IPS DF 4.7 (cell line): ENCODE data around the gene CCRL2.

ENCODE experiments used
- DNase-seq: peaks from one replicate; pipeline ENCODE4 v3.0.0-alpha.2; 2013; ENCODE audit warnings: low spot score; ENCODE audit errors: extremely low read depth

CCRL2 gene, protein sequence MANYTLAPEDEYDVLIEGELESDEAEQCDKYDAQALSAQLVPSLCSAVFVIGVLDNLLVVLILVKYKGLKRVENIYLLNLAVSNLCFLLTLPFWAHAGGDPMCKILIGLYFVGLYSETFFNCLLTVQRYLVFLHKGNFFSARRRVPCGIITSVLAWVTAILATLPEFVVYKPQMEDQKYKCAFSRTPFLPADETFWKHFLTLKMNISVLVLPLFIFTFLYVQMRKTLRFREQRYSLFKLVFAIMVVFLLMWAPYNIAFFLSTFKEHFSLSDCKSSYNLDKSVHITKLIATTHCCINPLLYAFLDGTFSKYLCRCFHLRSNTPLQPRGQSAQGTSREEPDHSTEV

DNA sequence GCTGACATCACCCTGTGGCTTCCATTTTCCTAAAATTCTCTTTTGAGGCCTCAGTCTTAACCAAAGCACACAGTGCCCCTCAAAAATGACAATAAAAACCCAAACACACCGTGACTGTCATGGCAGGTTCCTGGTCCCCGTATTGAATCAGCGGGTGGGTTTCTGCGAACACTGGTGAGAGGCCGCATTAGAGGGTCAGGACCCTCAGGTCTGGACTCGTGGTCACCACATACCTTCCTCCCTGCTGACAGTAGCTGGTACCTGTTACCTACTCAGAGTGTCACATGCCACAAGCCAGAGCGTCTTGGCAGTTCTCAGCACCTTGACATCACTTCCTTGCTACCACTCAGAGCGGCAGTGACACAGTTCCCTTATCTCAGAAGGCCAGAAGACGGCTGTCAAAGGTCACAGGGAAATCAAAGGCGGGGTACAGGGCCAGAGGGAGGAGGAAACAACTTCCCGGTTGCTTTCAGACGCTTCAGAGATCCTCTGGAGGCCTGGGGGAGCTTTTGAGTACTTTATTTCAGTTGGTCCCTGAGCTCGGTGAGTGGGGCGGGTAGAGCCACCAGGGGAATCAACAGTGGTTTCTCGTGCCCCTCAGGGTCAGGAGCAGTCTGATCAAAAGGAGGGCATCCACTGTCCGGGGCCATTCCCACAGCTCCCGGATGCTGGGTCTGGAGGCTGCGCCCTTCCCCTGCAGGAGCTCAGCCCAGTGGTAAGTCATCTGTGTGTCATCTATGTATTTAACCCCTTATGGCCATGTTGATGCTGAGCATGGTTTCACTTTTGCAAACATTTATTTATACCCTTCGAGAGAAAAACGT, at the start of gene CCRL2, which contains the start of gene CCR5AS:
Gene CCRL2, plus strand, starts transcription at position 472 of the 824 bp plus-strand sequence. CDS start 821 bp downstream, outside the sequence.
Gene CCR5AS, minus strand, starts transcription at position 279 of the 824 bp plus-strand sequence.
- DNase-seq = no peak

DNA sequence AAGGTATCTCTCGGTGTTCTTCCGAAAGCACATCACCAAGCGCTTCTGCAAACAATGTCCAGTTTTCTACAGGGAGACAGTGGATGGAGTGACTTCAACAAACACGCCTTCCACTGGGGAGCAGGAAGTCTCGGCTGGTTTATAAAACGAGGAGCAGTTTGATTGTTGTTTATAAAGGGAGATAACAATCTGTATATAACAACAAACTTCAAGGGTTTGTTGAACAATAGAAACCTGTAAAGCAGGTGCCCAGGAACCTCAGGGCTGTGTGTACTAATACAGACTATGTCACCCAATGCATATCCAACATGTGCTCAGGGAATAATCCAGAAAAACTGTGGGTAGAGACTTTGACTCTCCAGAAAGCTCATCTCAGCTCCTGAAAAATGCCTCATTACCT, 48.6 kb upstream of the CCRL2 start:
- DNase-seq = no peak

DNA sequence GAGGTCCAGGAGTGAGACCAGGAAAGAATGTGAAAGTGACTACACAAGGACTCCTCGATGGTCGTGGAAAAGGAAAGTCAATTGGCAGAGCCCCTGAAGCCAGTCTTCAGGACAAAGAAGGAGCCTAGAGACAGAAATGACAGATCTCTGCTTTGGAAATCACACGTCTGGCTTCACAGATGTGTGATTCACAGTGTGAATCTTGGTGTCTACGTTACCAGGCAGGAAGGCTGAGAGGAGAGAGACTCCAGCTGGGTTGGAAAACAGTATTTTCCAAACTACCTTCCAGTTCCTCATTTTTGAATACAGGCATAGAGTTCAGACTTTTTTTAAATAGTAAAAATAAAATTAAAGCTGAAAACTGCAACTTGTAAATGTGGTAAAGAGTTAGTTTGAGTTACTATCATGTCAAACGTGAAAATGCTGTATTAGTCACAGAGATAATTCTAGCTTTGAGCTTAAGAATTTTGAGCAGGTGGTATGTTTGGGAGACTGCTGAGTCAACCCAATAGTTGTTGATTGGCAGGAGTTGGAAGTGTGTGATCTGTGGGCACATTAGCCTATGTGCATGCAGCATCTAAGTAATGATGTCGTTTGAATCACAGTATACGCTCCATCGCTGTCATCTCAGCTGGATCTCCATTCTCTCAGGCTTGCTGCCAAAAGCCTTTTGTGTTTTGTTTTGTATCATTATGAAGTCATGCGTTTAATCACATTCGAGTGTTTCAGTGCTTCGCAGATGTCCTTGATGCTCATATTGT, 47.1 kb upstream of the CCRL2 start:
- no peak for DNase-seq

DNA sequence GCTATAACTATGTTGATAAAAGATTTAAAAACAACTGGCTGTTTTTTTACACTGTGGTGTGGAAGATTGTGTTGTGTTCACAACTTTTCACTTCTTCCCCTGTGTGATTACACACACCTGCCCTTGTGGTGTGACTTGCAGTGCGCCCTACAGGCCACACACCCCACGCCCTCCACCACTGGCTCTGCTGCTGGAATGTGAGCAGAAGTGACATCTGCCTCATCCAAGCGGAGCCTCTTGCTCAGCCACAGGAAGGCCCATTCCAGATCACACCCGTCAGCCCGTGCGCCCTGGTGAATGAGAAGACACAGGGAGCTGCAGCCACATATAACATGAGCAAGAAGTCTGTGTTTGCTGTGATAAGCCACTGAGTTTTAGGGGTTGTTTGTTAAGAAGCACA, 46.2 kb upstream of the CCRL2 start:
- DNase-seq = no peak

DNA sequence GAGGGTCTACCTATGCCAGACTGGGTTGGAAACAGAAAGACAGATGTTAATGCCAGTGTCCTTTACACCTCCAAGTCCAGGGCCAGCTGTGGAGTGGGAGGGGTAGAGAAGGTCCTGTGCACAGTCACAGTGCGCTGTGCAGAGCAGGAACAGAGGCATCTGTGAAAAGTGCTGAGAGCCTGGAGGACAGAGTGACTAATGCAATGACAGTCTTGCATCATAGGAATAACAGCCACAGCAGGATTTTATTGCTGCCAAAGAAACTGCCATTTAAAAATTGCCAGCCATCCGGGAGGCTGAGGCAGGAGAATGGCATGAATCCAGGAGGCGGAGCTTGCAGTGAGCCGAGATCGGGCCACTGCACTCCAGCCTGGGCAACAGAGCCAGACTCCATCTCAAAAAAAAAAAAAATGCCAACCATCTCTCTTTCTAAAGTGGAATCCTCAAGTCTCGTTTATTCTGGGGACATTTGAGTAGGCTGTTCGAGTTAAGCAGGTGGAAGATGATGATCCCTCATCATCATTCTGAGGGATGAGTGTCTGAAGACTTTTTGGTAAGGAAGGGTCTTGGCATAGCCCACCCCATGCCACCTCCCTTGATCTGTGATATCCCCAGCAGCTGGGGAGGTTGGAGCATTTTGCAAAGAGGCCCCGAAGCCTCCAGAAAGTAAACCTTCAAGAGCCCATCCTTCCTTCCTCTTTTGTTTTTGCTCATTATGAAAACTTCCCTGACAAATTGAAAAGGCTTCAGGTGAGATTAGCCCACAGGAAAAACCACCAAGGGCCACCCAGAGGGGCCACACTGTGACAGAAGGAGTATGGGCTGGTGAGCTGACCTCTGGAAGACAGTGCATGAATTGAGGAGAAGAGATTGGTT, 45.4 kb upstream of the CCRL2 start:
- DNase-seq = no peak

DNA sequence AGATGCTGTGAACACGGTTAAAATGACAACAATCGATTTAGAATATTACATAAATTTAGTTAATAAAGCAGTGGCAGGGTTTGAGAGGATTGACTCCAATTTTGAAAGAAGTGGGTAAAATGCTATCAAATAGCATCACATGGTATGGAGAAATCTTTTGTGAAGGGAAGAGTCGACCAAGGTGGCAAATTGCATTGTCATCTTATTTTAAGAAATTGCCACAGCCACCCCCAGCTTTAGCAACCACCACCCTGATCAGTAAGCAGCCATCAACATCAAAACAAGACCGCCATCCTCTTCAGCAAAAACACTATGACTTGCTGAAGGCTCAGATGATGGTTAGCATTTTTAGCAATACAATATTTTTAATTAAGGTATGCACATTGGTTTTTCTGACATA, 42.0 kb upstream of the CCRL2 start:
- DNase-seq = no peak

DNA sequence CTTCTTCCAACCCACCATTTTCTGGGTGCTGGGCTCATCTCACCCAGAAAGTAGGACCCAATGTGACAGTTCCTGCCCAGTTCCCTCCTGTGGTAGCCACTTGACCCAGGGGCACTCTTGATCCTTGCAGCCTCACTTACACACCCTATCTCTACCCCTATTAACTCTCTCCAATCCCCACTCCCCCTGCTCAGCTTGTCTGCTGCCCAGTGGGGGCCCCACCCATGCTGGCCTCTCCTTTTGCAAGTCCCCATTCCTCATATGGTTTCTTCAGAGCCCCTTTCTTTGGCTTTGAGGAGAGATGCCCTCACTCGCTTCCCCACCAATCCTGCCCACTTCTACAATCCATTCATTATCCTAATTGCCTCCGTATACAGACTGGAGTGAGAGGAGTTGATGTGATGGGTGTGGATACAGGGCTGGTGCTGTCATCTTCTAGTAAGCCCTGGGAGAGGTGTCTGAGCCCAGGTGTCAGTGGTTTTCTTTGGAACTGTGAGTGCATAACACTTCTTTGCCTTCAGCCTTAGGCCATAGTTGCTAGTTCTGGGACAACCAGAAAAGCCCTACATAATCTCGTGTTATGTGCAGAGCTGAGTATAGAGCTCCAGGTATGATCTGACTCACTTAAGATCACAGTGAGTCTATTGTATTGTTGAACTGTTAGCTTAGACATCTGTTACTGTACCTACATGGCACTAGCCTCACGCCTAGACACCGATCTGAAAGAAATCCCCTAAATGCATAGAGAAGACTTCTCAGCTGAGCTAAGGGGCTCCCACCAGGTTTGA, 41.1 kb upstream of the CCRL2 start:
- no peak for DNase-seq

DNA sequence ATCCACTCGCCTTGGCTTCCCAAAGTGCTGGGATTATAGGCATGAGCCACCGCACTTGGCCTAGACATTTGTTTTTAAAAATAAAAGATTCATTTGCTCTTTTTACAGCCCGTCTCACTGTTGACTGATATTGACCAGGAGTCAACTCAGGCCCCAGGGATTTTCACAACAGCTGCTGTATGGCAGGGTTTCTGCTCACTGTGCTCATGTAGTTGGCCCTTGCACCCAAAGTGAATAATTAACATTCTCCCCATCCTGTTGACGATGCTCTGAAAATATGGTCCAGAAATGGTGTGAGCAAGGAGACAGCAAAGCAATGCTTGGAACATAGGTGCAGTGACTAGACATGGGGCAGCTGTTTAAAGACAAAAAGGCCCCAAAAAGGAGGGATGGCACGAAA, 39.2 kb upstream of the CCRL2 start:
- DNase-seq = no peak

DNA sequence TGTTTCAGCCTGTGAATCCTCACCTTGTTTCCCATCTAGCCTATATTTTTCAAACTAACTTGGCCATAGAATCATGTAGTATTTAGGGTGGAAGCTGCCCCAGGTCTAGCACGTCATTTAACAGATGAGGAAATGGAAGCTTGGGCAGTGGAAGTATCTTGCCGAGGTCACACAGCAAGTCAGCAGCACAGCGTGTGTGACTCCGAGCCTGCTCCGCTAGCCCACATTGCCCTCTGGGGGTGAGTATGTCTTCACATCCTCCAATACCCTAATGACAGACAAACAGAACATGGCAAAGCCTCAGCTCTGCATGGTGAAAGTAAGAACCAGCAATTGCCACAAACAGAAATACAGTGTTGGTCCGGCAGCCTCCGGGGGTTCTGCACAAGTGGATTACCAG, 38.5 kb upstream of the CCRL2 start:
- DNase-seq = peak; percentile 36

DNA sequence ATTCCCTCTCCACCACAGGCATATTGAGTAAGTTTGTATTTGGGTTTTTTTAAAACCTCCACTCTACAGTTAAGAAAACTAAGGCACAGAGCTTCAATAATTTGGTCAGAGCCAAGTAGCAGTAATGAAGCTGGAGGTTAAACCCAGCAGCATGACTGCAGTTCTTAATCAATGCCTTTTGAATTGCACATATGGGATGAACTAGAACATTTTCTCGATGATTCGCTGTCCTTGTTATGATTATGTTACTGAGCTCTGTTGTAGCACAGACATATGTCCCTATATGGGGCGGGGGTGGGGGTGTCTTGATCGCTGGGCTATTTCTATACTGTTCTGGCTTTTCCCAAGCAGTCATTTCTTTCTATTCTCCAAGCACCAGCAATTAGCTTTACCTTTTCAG, 37.9 kb upstream of the CCRL2 start:
- no peak for DNase-seq

DNA sequence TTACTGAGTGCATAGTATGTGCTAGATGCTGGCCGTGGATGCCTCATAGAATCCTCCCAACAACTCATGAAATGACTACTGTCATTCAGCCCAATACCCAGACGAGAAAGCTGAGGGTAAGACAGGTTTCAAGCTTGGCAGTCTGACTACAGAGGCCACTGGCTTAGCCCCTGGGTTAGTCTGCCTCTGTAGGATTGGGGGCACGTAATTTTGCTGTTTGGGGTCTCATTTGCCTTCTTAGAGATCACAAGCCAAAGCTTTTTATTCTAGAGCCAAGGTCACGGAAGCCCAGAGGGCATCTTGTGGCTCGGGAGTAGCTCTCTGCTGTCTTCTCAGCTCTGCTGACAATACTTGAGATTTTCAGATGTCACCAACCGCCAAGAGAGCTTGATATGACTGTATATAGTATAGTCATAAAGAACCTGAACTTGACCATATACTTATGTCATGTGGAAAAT, 37.4 kb upstream of the CCRL2 start:
- no peak for DNase-seq

DNA sequence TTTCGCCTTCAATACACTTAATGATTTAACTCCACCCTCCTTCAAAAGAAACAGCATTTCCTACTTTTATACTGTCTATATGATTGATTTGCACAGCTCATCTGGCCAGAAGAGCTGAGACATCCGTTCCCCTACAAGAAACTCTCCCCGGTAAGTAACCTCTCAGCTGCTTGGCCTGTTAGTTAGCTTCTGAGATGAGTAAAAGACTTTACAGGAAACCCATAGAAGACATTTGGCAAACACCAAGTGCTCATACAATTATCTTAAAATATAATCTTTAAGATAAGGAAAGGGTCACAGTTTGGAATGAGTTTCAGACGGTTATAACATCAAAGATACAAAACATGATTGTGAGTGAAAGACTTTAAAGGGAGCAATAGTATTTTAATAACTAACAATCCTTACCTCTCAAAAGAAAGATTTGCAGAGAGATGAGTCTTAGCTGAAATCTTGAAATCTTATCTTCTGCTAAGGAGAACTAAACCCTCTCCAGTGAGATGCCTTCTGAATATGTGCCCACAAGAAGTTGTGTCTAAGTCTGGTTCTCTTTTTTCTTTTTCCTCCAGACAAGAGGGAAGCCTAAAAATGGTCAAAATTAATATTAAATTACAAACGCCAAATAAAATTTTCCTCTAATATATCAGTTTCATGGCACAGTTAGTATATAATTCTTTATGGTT, 36.1 kb upstream of the CCRL2 start, which contains the start of gene CCR5:
Gene CCR5, plus strand, starts transcription at position 108 of the 680 bp plus-strand sequence. CDS start 1,957 bp downstream, outside the sequence.
- no peak for DNase-seq

DNA sequence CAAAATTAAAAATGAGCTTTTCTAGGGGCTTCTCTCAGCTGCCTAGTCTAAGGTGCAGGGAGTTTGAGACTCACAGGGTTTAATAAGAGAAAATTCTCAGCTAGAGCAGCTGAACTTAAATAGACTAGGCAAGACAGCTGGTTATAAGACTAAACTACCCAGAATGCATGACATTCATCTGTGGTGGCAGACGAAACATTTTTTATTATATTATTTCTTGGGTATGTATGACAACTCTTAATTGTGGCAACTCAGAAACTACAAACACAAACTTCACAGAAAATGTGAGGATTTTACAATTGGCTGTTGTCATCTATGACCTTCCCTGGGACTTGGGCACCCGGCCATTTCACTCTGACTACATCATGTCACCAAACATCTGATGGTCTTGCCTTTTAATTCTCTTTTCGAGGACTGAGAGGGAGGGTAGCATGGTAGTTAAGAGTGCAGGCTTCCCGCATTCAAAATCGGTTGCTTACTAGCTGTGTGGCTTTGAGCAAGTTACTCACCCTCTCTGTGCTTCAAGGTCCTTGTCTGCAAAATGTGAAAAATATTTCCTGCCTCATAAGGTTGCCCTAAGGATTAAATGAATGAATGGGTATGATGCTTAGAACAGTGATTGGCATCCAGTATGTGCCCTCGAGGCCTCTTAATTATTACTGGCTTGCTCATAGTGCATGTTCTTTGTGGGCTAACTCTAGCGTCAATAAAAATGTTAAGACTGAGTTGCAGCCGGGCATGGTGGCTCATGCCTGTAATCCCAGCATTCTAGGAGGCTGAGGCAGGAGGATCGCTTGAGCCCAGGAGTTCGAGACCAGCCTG, 35.3 kb upstream of the CCRL2 start:
- DNase-seq = no peak

DNA sequence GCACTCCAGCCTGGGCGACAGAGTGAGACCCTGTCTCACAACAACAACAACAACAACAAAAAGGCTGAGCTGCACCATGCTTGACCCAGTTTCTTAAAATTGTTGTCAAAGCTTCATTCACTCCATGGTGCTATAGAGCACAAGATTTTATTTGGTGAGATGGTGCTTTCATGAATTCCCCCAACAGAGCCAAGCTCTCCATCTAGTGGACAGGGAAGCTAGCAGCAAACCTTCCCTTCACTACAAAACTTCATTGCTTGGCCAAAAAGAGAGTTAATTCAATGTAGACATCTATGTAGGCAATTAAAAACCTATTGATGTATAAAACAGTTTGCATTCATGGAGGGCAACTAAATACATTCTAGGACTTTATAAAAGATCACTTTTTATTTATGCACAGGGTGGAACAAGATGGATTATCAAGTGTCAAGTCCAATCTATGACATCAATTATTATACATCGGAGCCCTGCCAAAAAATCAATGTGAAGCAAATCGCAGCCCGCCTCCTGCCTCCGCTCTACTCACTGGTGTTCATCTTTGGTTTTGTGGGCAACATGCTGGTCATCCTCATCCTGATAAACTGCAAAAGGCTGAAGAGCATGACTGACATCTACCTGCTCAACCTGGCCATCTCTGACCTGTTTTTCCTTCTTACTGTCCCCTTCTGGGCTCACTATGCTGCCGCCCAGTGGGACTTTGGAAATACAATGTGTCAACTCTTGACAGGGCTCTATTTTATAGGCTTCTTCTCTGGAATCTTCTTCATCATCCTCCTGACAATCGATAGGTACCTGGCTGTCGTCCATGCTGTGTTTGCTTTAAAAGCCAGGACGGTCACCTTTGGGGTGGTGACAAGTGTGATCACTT, 34.3 kb upstream of the CCRL2 start:
- no peak for DNase-seq

DNA sequence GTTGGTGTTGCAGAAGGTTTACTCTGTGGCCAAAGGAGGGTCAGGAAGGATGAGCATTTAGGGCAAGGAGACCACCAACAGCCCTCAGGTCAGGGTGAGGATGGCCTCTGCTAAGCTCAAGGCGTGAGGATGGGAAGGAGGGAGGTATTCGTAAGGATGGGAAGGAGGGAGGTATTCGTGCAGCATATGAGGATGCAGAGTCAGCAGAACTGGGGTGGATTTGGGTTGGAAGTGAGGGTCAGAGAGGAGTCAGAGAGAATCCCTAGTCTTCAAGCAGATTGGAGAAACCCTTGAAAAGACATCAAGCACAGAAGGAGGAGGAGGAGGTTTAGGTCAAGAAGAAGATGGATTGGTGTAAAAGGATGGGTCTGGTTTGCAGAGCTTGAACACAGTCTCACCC, 32.3 kb upstream of the CCRL2 start:
- no peak for DNase-seq

DNA sequence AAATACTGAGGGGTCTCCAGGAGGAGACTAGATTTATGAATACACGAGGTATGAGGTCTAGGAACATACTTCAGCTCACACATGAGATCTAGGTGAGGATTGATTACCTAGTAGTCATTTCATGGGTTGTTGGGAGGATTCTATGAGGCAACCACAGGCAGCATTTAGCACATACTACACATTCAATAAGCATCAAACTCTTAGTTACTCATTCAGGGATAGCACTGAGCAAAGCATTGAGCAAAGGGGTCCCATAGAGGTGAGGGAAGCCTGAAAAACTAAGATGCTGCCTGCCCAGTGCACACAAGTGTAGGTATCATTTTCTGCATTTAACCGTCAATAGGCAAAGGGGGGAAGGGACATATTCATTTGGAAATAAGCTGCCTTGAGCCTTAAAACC, 31.8 kb upstream of the CCRL2 start:
- DNase-seq = no peak

DNA sequence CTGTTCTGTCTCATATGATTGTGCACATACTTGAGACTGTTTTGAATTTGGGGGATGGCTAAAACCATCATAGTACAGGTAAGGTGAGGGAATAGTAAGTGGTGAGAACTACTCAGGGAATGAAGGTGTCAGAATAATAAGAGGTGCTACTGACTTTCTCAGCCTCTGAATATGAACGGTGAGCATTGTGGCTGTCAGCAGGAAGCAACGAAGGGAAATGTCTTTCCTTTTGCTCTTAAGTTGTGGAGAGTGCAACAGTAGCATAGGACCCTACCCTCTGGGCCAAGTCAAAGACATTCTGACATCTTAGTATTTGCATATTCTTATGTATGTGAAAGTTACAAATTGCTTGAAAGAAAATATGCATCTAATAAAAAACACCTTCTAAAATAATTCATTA, 31.2 kb upstream of the CCRL2 start:
- DNase-seq = no peak
